A549 (cell line): ENCODE measurements around the gene COPS9. TPM values are rescaled to one million over a fixed set of nuclear protein-coding genes. Genes with fewer than 3 reads are reported as not detected.

ENCODE experiments used
- ATAC-seq, 2 experiments: fragments of 200-7000 bp in 1 of 2; fragments of >200 bp in 1 of 2; cut with Nextera tagmentation in 1 of 2; cut with Tn5 transposase in 1 of 2; 3 replicates each; pipeline versions ENCODE4 v1.8.0 to v1.9.1; 2018 to 2020; ENCODE audit warnings: mild to moderate bottlenecking in 1 of 2, moderate library complexity in 1 of 2
- CTCF ChIA-PET: fragments of 300-600 bp; sonication (Branson Sonifier 250); formaldehyde crosslinking; extraction: SDS; loops from one replicate; lab custom pipeline; 2021; ENCODE audit warnings: antibody characterized with exemption, inconsistent platforms; lab: Yijun Ruan, JAX
- POLR2A ChIA-PET: fragments of 350-600 bp; formaldehyde crosslinking; extraction: SDS; loops from one replicate; lab custom pipeline; 2021; ENCODE audit warnings: antibody characterized with exemption, inconsistent platforms; lab: Yijun Ruan, JAX
- DNase-seq, 2 experiments: peaks; one replicate each; pipeline versions ENCODE4 v3.0.0 to v3.0.0-alpha.2; 2011 to 2016; ENCODE audit warnings: low read depth in 1 of 2, low spot score in 1 of 2
- FAIRE-seq: peaks from 2 replicates; lab custom pipeline; 2011; peaks lifted over from hg19 to GRCh38; lab: Jason Lieb, UNC
- H3K27ac ChIP-seq, 2 experiments: fragments of >200 bp; sonication (Bioruptor Twin); formaldehyde crosslinking; 3 replicates each; pipeline ENCODE4 v1.5.1; 2016 to 2017
- H3K4me1 ChIP-seq: fragments of >200 bp; sonication (Bioruptor Twin); formaldehyde crosslinking; 3 replicates; pipeline ENCODE4 v1.6.1; 2016
- H3K4me2 ChIP-seq: fragments of >200 bp; sonication (Bioruptor Twin); formaldehyde crosslinking; 3 replicates; pipeline ENCODE4 v1.6.1; 2016
- H3K4me3 ChIP-seq: fragments of >200 bp; sonication (Bioruptor Twin); formaldehyde crosslinking; 3 replicates; pipeline ENCODE4 v1.5.1; 2016
- H3K9me3 ChIP-seq: fragments of >200 bp; sonication (Bioruptor Twin); formaldehyde crosslinking; 3 replicates; pipeline ENCODE4 v1.6.1; 2016
- CBX2 ChIP-seq: fragments of 200-600 bp; sonication (generic); IDR thresholded peaks from 2 replicates; pipeline ENCODE4 v1.6.1; 2016; ENCODE audit warnings: low read depth, mild to moderate bottlenecking, borderline replicate concordance
- CBX8 ChIP-seq: fragments of 200-600 bp; sonication (generic); IDR thresholded peaks from 2 replicates; pipeline ENCODE4 v1.6.1; 2016
- CHD4 ChIP-seq: fragments of 200-600 bp; sonication (generic); IDR thresholded peaks from 2 replicates; pipeline ENCODE4 v1.6.1; 2016; ENCODE audit warnings: antibody characterized with exemption, mild to moderate bottlenecking, borderline replicate concordance
- EP300 ChIP-seq, 2 experiments: fragments of >200 bp; sonication (Bioruptor Twin); formaldehyde crosslinking; IDR thresholded peaks; 2 replicates in 1 of 2; 3 replicates in 1 of 2; pipeline ENCODE4 v1.6.1; 2016 to 2017
- ESRRA ChIP-seq: fragments of 150-350 bp; IDR thresholded peaks from 2 replicates; pipeline ENCODE4 v1.6.1; 2014; ENCODE audit warnings: mild to moderate bottlenecking, low read length, borderline replicate concordance
- GATA3 ChIP-seq: IDR thresholded peaks from 2 replicates; pipeline ENCODE4 v1.6.1; 2012; ENCODE audit warnings: borderline replicate concordance
- HEYL ChIP-seq: fragments of 250-450 bp; sonication (Bioruptor Pico); IDR thresholded peaks from 2 replicates; pipeline ENCODE4 v1.8.0; 2021; ENCODE audit warnings: mild to moderate bottlenecking, moderate library complexity
- HOXA7 ChIP-seq: fragments of 250-450 bp; sonication (Bioruptor Pico); IDR thresholded peaks from 2 replicates; pipeline ENCODE4 v1.5.0; 2020; ENCODE audit warnings: mild to moderate bottlenecking, moderate library complexity
- HOXB13 ChIP-seq: fragments of 250-450 bp; sonication (Bioruptor Pico); IDR thresholded peaks from 2 replicates; pipeline ENCODE4 v1.5.0; 2020; ENCODE audit warnings: low read depth, mild to moderate bottlenecking, moderate library complexity
- HOXB5 ChIP-seq: fragments of 250-450 bp; sonication (Bioruptor Pico); IDR thresholded peaks from 2 replicates; pipeline ENCODE4 v1.5.0; 2020; ENCODE audit warnings: mild to moderate bottlenecking, moderate library complexity
- JUN ChIP-seq, 2 experiments: fragments of >200 bp; sonication (Bioruptor Twin); formaldehyde crosslinking; IDR thresholded peaks; 2 replicates in 1 of 2; 3 replicates in 1 of 2; pipeline ENCODE4 v1.6.1; 2016 to 2017
- JUNB ChIP-seq: fragments of >200 bp; sonication (Bioruptor Twin); formaldehyde crosslinking; IDR thresholded peaks from 2 replicates; pipeline ENCODE4 v1.6.1; 2016
- KDM5A ChIP-seq: fragments of 200-600 bp; sonication (generic); IDR thresholded peaks from 2 replicates; pipeline ENCODE4 v1.6.1; 2016; ENCODE audit warnings: antibody characterized with exemption, mild to moderate bottlenecking
- MAFK ChIP-seq: fragments of 450-650 bp; IDR thresholded peaks from 2 replicates; pipeline ENCODE4 v1.6.1; 2014; ENCODE audit not compliant: partially characterized antibody
- MAX ChIP-seq: IDR thresholded peaks from 2 replicates; pipeline ENCODE4 v1.6.1; 2012
- MAZ ChIP-seq: fragments of 150-350 bp; IDR thresholded peaks from 2 replicates; pipeline ENCODE4 v1.6.1; 2014; ENCODE audit warnings: antibody characterized with exemption, low read depth, low read length, borderline replicate concordance
- MYC ChIP-seq: IDR thresholded peaks from 2 replicates; pipeline ENCODE4 v1.6.1; 2012; ENCODE audit warnings: mild to moderate bottlenecking, inconsistent platforms, low read length, improper control_type of control experiment, borderline replicate concordance
- NPAS2 ChIP-seq: fragments of 250-450 bp; sonication (Bioruptor Pico); IDR thresholded peaks from 2 replicates; pipeline ENCODE4 v1.8.0; 2022; ENCODE audit warnings: mild to moderate bottlenecking, moderate library complexity, borderline replicate concordance
- NR3C1 ChIP-seq: fragments of >200 bp; sonication (Bioruptor Twin); formaldehyde crosslinking; IDR thresholded peaks from 3 replicates; pipeline ENCODE4 v1.6.1; 2017
- PBX3 ChIP-seq: IDR thresholded peaks from 2 replicates; pipeline ENCODE4 v1.6.1; 2012
- PHF8 ChIP-seq: fragments of 200-600 bp; sonication (generic); IDR thresholded peaks from 2 replicates; pipeline ENCODE4 v1.6.1; 2016; ENCODE audit warnings: low read depth, mild to moderate bottlenecking, antibody characterized with exemption, moderate library complexity, borderline replicate concordance
- RFX5 ChIP-seq: fragments of 450-650 bp; IDR thresholded peaks from 2 replicates; pipeline ENCODE4 v1.7.1; 2014; ENCODE audit warnings: antibody characterized with exemption, mild to moderate bottlenecking, moderate library complexity
- ZC3H11A ChIP-seq: fragments of 450-650 bp; IDR thresholded peaks from 2 replicates; pipeline ENCODE4 v1.6.1; 2014; ENCODE audit warnings: antibody characterized with exemption, mild to moderate bottlenecking
- WGBS: methylation state at CpG from one replicate; pipeline ENCODE4 v1.1.6; 2017; ENCODE audit errors: missing lambda C conversion rate; 5-methylcytosine and 5-hydroxymethylcytosine counted together
- polyA plus RNA-seq, 4 experiments: library from polyadenylated mRNA; depleted of rRNA in 3 of 4; stranded (reverse); fragments of >200 nt; fragmentation: RNase III in 1 of 4; extraction: RNeasy Plus Mini Kit Qiagen cat#74134 plus additional on column Dnase treatment in 1 of 4; gene quantifications; 2 replicates in 3 of 4; 3 replicates in 1 of 4; pipeline ENCODE4 v1.2.3, GENCODE V29; 2011 to 2017

The COPS9 gene
- polyA plus RNA-seq, 2 of the 4 experiments (the other 2 are of a cell fraction) = 321 to 356 TPM

GRCh38 chr2:240129731-240130392 lies 6.2 kb downstream of the COPS9 start:
- ChIA-PET CTCF (interaction anchor here (0.7 to 2.8 kb wide), 5 partner anchors 12 to 68 kb away, joined by 3 to 11 read pairs (median 3); no protein-coding TSS in a partner anchor), POLR2A (no interaction called here)
- no peak for TF ChIP-seq EP300 (IDR thresholded peaks at IDR 0.05)
- TF ChIP-seq PHF8 = no peak
- no peak for TF ChIP-seq JUN (IDR thresholded peaks at IDR 0.05)
- TF ChIP-seq CBX2 = no peak
- no peak for TF ChIP-seq NPAS2
- Histone ChIP-seq H3K4me1 (peaks cover 7% of the 10 kb centered on the region; the same call in 2 of the 3 replicates), H3K4me3 (no peak overlapping the region), H3K4me2 (no peak overlapping the region), H3K9me3 (no peaks in the 10 kb centered on the region), H3K27ac (no peak overlapping the region)
- no peak for DNase-seq
- no peak for FAIRE-seq
- no peak for ATAC-seq
- 94% methylated on average over 22 of the region's 22 CpGs for WGBS

- no peak for FAIRE-seq
- POLR2A ChIA-PET = no interaction called here
- Histone ChIP-seq H3K4me1 (peaks cover 1% of the 10 kb centered on the region; the same call in 1 of the 3 replicates), H3K4me3 (no peak overlapping the region), H3K27ac (no peak overlapping the region), H3K9me3 (no peaks in the 10 kb centered on the region), H3K4me2 (no peak overlapping the region)
- ATAC-seq = no peak
- CTCF ChIA-PET = interaction anchor here (1.1 to 2.8 kb wide), 5 partner anchors 13 to 68 kb away, joined by 3 to 11 read pairs (median 3); no protein-coding TSS in a partner anchor
- TF ChIP-seq EP300 (IDR thresholded peaks at IDR 0.05) = no peak
- TF ChIP-seq JUN (IDR thresholded peaks at IDR 0.05) = no peak
- no peak for TF ChIP-seq CBX8
- DNase-seq = no peak
- 94% methylated on average over 7 of the region's 7 CpGs for WGBS
These were observed 6.8 kb downstream of the COPS9 start for GRCh38 chr2:240129311-240129710.

GRCh38 chr2:240128608-240129145 lies 7.4 kb downstream of the COPS9 start:
- no peaks in the 10 kb centered on the region for H3K4me1 ChIP-seq
- no peak for FAIRE-seq
- TF ChIP-seq PBX3 (no peak), NPAS2 (no peak), RFX5 (no peak), MAZ (no peak), HOXB5 (no peak), CBX2 (no peak), MYC (no peak), JUNB (no peak), CHD4 (no peak), NR3C1 (no peak), KDM5A (no peak), ZC3H11A (no peak)
- TF ChIP-seq, all 56 proteins: peak for 0
- POLR2A ChIA-PET = no interaction called here
- DNase-seq = no peak
- H3K4me2 ChIP-seq = no peak overlapping the region
- CTCF ChIA-PET = interaction anchor here (1.4 to 2.8 kb wide), 3 partner anchors 13 to 21 kb away, joined by 3 to 11 read pairs (median 5); no protein-coding TSS in a partner anchor
- no peak for ATAC-seq
- H3K9me3 ChIP-seq = no peaks in the 10 kb centered on the region
- no peak overlapping the region for H3K27ac ChIP-seq
- WGBS = 89% methylated on average over 12 of the region's 12 CpGs
- no peak overlapping the region for H3K4me3 ChIP-seq

- no peaks in the 10 kb centered on the region for H3K4me1 ChIP-seq
- no peak overlapping the region for H3K27ac ChIP-seq
- WGBS = 90% methylated on average over 16 of the region's 16 CpGs
- TF ChIP-seq MAFK (no peak), MAX (no peak), HEYL (no peak), GATA3 (no peak), CBX8 (no peak), ESRRA (no peak), HOXB13 (CRISPR knock-in tag) (no peak), HOXA7 (CRISPR knock-in tag) (no peak), CBX2 (no peak)
- H3K9me3 ChIP-seq = no peaks in the 10 kb centered on the region
- ATAC-seq = no peak
- H3K4me3 ChIP-seq = no peak overlapping the region
- ChIA-PET CTCF (interaction anchor here (1.4 to 2.8 kb wide), 3 partner anchors 14 to 22 kb away, joined by 3 to 11 read pairs (median 5); no protein-coding TSS in a partner anchor), POLR2A (no interaction called here)
- FAIRE-seq = no peak
- no peak for DNase-seq
- H3K4me2 ChIP-seq = no peak overlapping the region
These were observed 8.0 kb downstream of the COPS9 start for GRCh38 chr2:240127911-240128607.
